SK-N-MC (cell line): ENCODE results near the gene ARHGAP22.

Experiments
- EZH2 ChIP-seq: fragments of 200-600 bp; sonication (generic); IDR thresholded peaks from one replicate; pipeline ENCODE4 v1.6.1; 2017; ENCODE audit warnings: antibody characterized with exemption
- FOXP2 ChIP-seq: optimal IDR thresholded peaks from 2 replicates; pipeline ENCODE3; 2011; ENCODE audit warnings: mild to moderate bottlenecking, moderate library complexity; ENCODE audit not compliant: insufficient read depth; ENCODE audit errors: extremely low read length, control extremely low read depth
- POLR2AphosphoS5 ChIP-seq: IDR thresholded peaks from 2 replicates; pipeline ENCODE4 v1.6.1; 2012; ENCODE audit warnings: mild to moderate bottlenecking, low read depth, low read length, borderline replicate concordance

DNA sequence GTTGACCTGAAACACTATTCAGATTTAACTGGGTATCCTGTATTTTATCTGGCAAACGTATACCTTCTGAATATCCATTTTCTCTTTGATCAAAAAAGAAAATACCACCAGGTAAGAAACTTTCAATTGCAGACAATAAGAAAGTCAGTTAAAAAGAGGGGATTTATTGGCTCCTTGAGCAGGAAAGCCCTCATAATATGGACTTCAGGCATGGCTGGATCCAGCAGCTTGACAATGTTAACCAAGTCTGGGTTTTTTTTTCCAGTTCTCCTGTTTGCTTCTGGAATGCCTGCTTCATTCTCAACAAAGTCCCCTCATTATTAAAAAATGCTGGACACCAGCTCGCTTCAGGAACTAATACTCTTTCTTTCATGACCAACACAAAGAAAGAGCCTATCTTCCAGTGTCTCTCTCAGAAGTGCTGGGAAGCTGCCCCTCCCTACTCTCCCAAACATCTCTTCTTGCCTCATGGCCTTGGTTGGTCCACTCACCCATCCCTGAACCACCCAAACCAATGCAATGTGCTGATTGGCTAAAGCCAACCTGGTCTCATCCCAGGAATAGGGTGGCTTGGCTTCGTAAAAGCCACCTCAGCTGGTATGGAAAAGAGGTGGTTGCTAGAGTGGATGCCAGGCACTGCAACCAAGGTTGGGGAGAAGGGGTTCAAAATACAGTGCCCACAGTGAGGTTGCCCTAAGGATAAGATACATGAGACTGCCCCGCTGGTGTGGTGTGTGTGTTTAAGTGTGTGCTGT is 49.2 kb upstream of the ARHGAP22 start:
- TF ChIP-seq POLR2AphosphoS5 (no peak), EZH2 (no peak), FOXP2 (no peak)
